Tongue (tissue), 2 donors: ENCODE results near the gene INPP5B. TPM values are rescaled to one million over a fixed set of nuclear protein-coding genes. Genes with fewer than 3 reads are reported as not detected.
A peak's percentile ranks its signal among the peaks of the same experiment; 100 is the strongest.
"Not testable (repeated sequence)": the region's sequence is repeated elsewhere in the genome, so short reads cannot be mapped to it uniquely, and the experiment has no call there.

Source experiments
- DNase-seq: peaks from one replicate; pipeline ENCODE4 v3.0.0-alpha.2; 2015
- total RNA-seq: library from RNA; depleted of rRNA; stranded (reverse); fragments of >200 nt; gene quantifications from one replicate; pipeline ENCODE4 v1.2.3, GENCODE V29; 2014

The INPP5B gene
- total RNA-seq, 1 donor from 2014 or later = 19.7 TPM

- no peak for DNase-seq
Measured at GRCh38 chr1:37948166-37948565, 1.3 kb upstream of the INPP5B start.

- DNase-seq = no peak
Measured at GRCh38 chr1:37947364-37947763, 511 bp upstream of the INPP5B start.

- DNase-seq = peak; percentile 27
Measured at GRCh38 chr1:37945743-37946702, 830 bp downstream of the INPP5B start.

GRCh38 chr1:37945251-37945650, 1.6 kb downstream of the INPP5B start:
- no peak for DNase-seq

GRCh38 chr1:37944816-37945215, 2.0 kb downstream of the INPP5B start:
- DNase-seq = no peak

GRCh38 chr1:37944086-37944763, 2.6 kb downstream of the INPP5B start:
- DNase-seq = no peak

- DNase-seq = no peak
Measured at GRCh38 chr1:37940299-37940947, 6.4 kb downstream of the INPP5B start.

GRCh38 chr1:37936760-37937159, 10.1 kb downstream of the INPP5B start:
- DNase-seq = not testable (repeated sequence)

GRCh38 chr1:37932759-37933158, 14.1 kb downstream of the INPP5B start:
- DNase-seq = no peak

- DNase-seq = peak; percentile 98
Measured at GRCh38 chr1:37931361-37932158, 15.3 kb downstream of the INPP5B start.

- no peak for DNase-seq
Measured at GRCh38 chr1:37931102-37931360, 15.8 kb downstream of the INPP5B start.

- DNase-seq = peak; percentile 30
Measured at GRCh38 chr1:37930246-37931101, 16.4 kb downstream of the INPP5B start.

GRCh38 chr1:37926038-37926924, 20.6 kb downstream of the INPP5B start:
- no peak for DNase-seq

GRCh38 chr1:37925316-37925715, 21.5 kb downstream of the INPP5B start:
- no peak for DNase-seq

- no peak for DNase-seq
Measured at GRCh38 chr1:37923551-37923889, 23.3 kb downstream of the INPP5B start.

GRCh38 chr1:37922767-37923550, 23.9 kb downstream of the INPP5B start:
- peak; percentile 7 for DNase-seq

GRCh38 chr1:37919277-37919676, 27.6 kb downstream of the INPP5B start:
- DNase-seq = no peak

- DNase-seq = no peak
Measured at GRCh38 chr1:37915476-37916093, 31.3 kb downstream of the INPP5B start.
